Measurements from ENCODE around the gene BABAM2. TPM values are rescaled to one million over a fixed set of nuclear protein-coding genes. Genes with fewer than 3 reads are reported as not detected.

The BABAM2 gene
- total RNA-seq, 1 experiment from 2014 or later: 27.1 TPM

GRCh38 chr2:28291811-28292440, 401.4 kb downstream of the BABAM2 start:
- no peak overlapping the region for H3K9ac ChIP-seq (ENCODE audit: extremely low read depth, insufficient read length, low read length)
- H2BK5ac ChIP-seq (ENCODE audit: insufficient read length, low read length): no peak overlapping the region
- H2BK20ac ChIP-seq (ENCODE audit: low read depth, low read length, poor library complexity, severe bottlenecking): no peak overlapping the region
- no peak overlapping the region for H3K4me2 ChIP-seq (ENCODE audit: insufficient read depth, insufficient read length, low read length)
- H4K20me1 ChIP-seq (ENCODE audit: control insufficient read depth, insufficient read depth, insufficient read length): no peaks in the 10 kb centered on the region
- H3K27ac ChIP-seq (ENCODE audit: insufficient read length, low read depth, low read length): no peak overlapping the region
- H2BK15ac ChIP-seq (ENCODE audit: low read depth, low read length): no peak overlapping the region
- WGBS (ENCODE audit: extremely low coverage, insufficient read length, low lambda C conversion rate): 100% methylated on average over 1 of the region's 9 CpGs
- H3K23ac ChIP-seq (ENCODE audit: insufficient read length, low read depth, low read length): no peak overlapping the region
- H4K91ac ChIP-seq (ENCODE audit: insufficient read length, low read depth, low read length): no peak overlapping the region
- H3K4ac ChIP-seq (ENCODE audit: low read depth, low read length): no peak overlapping the region
- no peaks in the 10 kb centered on the region for H3K9me3 ChIP-seq (ENCODE audit: control insufficient read depth, low read depth, low read length)
- H3K79me1 ChIP-seq (ENCODE audit: insufficient read depth, low read depth, low read length, poor library complexity, severe bottlenecking): no peaks in the 10 kb centered on the region
- no peaks in the 10 kb centered on the region for H3K23me2 ChIP-seq (ENCODE audit: insufficient read length, low read depth, low read length, poor library complexity, severe bottlenecking)
- Mint-ChIP-seq H3K27ac (no peak overlapping the region), H3K36me3 (ENCODE audit: insufficient read depth in 1 of 3, low read depth in 3 of 3) (no peaks in the 10 kb centered on the region), H3K9me3 (no peaks in the 10 kb centered on the region), H3K27me3 (ENCODE audit: low read depth) (no peaks in the 10 kb centered on the region), H3K4me1 (no peaks in the 10 kb centered on the region), H3K4me3 (no peak overlapping the region)
- DNase-seq: no peak
- no peak overlapping the region for H2BK120ac ChIP-seq (ENCODE audit: low read depth, low read length, poor library complexity, severe bottlenecking)
- no peaks in the 10 kb centered on the region; the same call in 1 of the 2 replicates for H3K4me1 ChIP-seq (ENCODE audit: insufficient read depth, low read length)
- H3T11ph ChIP-seq (ENCODE audit: low read length): no peak overlapping the region
- no peak overlapping the region for H4K5ac ChIP-seq (ENCODE audit: insufficient read length, low read depth, low read length)
- no peak overlapping the region for H2AK5ac ChIP-seq (ENCODE audit: insufficient read length, low read length)
- no peak overlapping the region for H2AFZ ChIP-seq (ENCODE audit: low read length)
- no peak overlapping the region for H3K18ac ChIP-seq (ENCODE audit: insufficient read length, low read depth, low read length)
- H3K56ac ChIP-seq (ENCODE audit: insufficient read length, low read depth, low read length): no peak overlapping the region
- H3K14ac ChIP-seq (ENCODE audit: insufficient read depth, low read length): no peak overlapping the region
- no peak overlapping the region for H4K8ac ChIP-seq (replicated peaks; ENCODE audit: insufficient read length, low read depth, low read length)
- no peak for TF ChIP-seq CTCF (conservative IDR thresholded peaks at IDR 0.05)
- no peaks in the 10 kb centered on the region for H3K79me2 ChIP-seq (ENCODE audit: insufficient read depth, low read length)
- H3K27me3 ChIP-seq (ENCODE audit: insufficient read depth, low read length): no peaks in the 10 kb centered on the region; the same call in 1 of the 2 replicates
- no peak overlapping the region for H2BK12ac ChIP-seq (ENCODE audit: insufficient read length, low read depth, low read length)

All from H9 (cell line).